ENCODE measurements around the gene ENTHD1. TPM values are rescaled to one million over a fixed set of nuclear protein-coding genes. Genes with fewer than 3 reads are reported as not detected.
A peak's percentile ranks its signal among the peaks of the same experiment; 100 is the strongest.

Gene ENTHD1, protein sequence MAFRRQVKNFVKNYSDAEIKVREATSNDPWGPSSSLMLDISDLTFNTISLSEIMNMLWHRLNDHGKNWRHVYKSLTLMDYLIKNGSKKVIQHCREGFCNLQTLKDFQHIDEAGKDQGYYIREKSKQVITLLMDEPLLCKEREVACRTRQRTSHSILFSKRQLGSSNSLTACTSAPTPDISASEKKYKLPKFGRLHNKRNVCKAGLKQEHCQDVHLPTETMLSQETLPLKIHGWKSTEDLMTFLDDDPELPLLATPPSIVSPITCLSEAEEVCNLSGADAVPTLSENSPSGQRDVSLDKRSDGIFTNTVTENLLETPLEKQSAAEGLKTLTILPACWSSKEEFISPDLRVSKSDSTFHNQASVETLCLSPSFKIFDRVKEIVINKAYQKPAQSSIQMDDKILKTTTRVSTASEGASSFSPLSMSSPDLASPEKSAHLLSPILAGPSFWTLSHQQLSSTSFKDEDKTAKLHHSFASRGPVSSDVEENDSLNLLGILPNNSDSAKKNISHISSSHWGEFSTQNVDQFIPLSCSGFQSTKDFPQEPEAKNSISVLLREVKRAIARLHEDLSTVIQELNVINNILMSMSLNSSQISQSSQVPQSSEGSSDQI
- polyA plus RNA-seq (2013, experiment 1 of 2; ENCODE audit: insufficient read length): not detected
- polyA plus RNA-seq (2013, experiment 2 of 2; ENCODE audit: insufficient read length): not detected

DNA sequence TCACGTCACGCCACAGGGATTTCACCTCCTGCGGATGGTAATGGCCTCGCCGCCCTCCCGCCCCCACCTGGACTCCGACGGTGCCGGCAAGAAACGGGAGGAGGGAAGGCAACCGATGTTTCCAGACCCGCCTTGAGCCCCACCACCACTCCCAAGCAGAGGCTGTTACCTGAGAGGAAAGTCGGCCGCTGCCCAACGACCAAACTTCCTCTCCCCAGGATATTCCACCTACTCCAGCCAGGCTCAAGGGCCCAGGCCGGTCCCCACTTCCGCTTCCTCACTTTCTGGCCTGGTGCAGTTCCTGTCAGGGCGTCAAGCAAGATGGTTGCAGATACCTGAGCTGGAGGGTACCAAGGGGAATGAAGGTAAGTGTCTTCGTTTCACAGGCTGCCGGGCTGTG, at the start of gene ENTHD1:
Gene ENTHD1 (minus strand): TSS at position 235 of the 400 bp plus-strand sequence. CDS start 6,012 bp downstream, outside the sequence.
- no peak for DNase-seq

- DNase-seq: no peak
These were observed 49.8 kb upstream of the ENTHD1 start for GRCh38 chr22:39943337-39943736.

DNA sequence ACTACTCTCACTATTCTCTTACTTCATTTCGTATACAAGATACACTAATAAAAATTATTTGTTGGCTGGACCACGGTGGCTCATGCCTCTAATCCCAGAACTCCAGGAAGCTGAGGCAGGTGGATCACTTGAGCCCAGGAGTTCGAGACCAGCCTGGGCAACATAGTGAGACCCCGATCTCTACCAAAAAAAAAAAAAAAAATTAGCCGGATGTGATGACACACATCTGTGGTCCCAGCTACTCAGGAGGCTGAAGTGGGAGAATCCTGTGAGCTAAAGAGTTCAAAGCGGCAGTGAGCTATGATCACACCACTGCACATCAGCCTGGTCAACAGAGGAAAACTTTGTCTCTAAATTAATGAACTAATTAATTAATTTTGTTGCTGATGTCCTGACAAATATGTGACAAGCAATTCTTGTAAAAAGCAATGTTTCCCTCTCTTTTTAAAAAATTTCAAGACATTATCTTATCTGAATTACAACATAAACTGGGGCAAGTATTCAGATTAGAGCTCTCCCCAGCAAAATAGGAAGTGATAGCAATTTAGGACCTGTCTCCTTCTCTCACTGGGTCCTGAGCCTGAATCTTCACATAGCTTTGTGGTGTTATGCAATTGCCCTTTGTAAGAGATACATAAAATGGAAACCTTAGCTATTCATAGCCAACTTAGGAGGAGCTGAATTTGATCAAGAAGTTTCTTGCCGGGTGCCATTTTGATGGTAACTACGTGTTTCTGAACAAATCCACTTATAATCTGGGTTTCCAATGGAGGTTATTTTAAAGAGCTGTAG, 49.1 kb upstream of the ENTHD1 start:
- no peak for DNase-seq

DNA sequence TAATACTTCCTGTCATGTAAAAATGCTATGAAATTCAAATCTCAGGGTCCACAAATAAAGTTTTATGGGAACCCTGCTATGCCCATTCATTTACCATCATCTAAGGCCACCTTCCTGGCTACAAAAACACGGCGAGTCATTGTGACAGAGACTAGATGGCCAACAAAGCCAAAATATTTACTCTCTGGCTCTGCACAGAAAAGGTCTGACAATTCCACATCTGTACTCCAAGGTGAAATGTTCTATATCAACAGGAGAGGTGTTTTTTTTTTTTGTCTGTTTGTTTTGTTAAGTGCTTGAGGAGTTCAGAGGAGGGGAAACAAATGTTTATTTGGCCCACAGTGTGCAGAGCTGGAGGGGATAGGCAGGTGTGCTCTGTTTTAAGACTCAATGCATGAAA, 48.0 kb upstream of the ENTHD1 start:
- DNase-seq: no peak

- DNase-seq: no peak
These were observed 47.3 kb upstream of the ENTHD1 start for GRCh38 chr22:39940757-39941305.

GRCh38 chr22:39939830-39940229, 46.3 kb upstream of the ENTHD1 start:
- DNase-seq: no peak

DNA sequence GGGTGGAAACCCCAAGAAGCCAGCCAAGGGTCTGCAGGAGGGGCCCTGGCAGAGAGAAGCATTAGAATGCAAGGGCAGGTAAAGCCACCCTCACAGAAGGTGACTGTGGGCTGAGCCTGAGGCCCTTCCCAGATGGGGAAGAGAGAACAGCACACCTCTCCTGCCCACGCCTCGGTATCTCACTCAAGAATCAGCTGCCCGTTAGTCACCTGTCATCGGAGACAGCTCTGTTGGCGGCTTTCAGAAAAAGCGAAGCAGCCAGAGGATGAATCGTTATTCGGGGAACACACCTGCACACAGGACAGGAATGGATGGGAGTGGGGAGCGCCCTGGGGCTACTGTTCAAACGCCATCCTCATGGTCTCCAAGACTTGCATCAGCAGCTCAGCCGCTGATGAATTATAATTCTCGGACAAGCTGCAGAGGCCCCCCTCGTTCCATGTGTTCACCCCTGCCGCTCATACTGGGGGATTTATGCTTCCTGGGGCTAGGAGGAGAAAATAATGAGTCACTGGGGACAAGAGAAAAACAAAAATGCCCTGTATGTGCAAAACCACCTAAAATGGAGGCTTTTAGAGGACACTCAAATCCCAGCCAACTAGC, 45.0 kb upstream of the ENTHD1 start:
- no peak for DNase-seq

- no peak for DNase-seq
These were observed 44.3 kb upstream of the ENTHD1 start for GRCh38 chr22:39937906-39938305.

DNA sequence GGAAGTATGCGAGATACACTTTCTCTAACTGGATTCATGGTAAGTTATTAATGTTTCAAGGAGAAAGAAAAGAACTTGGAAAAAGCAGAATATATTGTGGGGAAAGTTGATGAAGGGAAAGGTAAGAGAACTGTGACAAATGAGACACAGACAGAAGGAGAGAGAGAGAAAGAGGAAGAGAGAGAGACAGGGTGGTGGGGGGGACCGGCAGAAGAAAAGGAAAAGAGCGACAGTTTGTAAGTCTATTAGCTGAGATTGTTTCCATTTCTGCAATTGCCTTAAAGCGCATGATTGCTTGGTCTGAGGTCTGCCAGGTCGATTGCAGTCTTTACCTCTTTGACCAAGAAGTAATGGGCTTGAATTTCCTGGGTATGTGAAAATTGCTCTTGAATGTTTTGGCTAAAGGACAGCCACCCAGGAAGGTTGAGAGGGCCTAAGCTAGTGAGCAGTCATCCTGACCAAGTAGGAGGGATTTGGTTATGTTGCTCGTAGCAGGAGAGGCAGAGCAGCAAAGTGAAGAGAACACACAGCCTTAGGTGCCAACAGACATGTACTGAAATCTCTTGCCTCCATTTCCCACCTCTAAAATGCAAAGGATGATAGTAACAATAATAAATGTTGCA, 43.1 kb upstream of the ENTHD1 start:
- no peak for DNase-seq

- DNase-seq: no peak
These were observed 42.1 kb upstream of the ENTHD1 start for GRCh38 chr22:39935612-39936011.

- no peak for DNase-seq
These were observed 41.6 kb upstream of the ENTHD1 start for GRCh38 chr22:39935116-39935515.

DNA sequence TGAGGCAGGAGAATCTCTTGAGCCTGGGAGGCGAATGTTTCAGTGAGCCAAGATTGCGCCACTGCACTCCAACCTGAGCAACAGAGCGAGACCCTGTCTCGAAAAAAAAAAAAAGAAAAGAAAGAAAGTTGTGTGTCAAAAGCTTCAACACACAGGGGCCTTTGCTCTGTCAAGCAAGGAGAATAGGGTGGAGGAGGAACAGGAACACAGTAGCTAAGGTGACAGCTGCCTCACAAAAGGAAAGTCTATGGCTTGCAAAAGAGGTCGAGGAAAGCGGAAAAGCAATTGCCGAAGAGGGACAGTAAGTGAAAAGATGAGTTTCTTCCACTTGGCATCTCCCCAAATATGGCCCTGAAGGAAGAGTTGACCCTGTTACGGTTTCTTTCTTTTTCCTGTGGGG, 40.2 kb upstream of the ENTHD1 start:
- no peak for DNase-seq

GRCh38 chr22:39932918-39933649, 39.5 kb upstream of the ENTHD1 start:
- DNase-seq: peak; percentile 12

- DNase-seq: no peak
These were observed 38.6 kb upstream of the ENTHD1 start for GRCh38 chr22:39932166-39932565.

DNA sequence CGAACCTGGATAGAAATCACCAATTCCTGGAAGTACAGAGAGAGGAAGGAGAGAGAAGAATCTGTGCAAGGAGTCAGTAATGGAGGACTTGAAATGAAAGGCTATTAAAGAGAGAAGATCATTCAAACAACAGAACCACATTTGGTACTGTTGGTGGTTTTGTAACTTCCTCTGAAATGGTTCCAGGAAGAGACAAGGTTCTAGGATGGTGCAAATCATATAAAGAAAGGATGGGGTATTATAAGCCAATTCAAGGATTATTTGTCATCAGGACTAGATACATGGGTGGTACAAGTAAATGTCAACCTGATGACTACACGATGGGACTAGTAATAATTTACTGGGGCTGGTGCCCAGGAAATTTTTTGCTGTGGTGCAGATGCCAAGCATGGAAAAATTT, 37.7 kb upstream of the ENTHD1 start:
- no peak for DNase-seq

DNA sequence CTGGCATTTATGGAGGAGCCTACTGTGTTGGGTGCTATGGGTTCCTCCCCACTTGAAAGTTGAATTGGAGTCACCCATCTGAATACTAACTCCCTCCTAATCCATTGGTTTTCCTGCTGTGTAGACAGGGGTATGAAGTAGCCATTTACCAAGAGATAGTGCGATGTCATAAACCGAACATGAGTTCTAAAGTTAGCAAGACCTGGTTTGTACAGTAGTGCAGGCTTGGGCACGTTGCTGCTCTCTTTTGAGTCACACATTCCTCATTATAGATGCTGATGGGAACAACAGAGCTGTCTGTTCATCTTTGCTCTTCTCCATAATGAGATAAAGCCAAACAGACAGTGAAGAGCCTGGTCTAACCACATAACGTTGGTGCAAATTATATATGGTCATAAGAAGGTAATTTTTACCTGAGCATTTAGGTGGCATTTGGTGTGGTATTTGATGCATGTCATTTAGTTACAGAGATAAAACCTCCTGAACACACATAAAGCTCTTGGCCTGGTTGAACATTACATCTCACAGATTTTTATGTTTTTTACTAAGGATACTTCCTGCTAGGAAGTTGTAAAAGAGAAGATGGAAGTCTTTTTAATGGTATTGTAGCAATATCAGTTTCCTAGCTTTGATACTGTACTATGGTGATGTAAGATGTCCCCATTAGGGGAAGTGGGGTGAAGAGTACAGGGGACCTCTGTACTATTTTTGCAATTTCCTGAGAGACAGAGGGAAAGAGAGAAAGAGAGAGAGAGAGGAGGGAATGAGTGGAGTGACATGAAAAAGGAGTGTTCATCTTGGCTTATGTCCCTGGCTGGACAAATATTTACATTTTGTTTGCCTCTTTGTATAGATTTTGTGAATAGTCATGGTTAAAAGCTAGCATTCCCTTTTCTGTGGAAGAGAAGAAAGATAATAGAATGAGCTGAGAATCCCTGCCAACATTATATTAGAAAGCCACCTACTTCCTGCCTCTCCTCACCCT, 35.3 kb upstream of the ENTHD1 start:
- no peak for DNase-seq

DNA sequence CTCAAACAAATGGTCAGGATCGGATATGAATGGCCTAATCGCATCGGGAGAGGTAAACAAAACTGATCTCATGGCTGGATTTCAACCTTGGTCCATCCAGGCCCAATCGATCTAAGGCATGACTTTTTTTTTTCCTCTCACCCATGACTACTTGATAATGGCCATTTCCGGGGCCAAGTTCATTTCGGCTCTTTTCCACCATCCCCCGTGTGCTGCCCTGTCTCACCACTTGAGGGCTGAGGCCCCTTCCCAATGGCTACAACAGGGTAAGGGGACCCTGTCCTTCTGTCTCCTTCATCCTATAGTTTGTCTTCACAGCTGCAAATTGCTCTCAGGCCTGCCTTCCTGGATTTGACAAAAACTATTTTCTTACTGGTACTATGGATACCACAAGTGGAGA, 34.0 kb upstream of the ENTHD1 start:
- DNase-seq: no peak

DNA sequence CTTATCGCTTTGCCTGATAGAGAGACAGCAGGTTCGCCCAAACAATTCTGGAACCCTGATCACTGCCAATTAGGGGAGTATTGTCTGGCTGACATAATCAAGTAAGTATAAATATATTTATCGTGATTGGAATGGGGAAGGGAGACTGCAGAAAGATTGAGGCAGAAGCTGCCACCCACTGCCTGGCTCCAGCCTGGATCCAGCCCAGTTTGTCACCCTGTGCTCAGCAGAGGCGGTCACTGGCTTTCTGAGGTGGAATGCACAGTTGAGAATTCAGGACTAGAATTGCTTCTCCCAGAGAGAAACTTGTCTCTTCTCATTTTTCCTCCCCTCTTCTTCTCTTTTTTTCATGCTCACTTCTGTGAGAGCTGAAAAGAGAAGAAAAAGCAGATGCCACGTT, 33.2 kb upstream of the ENTHD1 start:
- no peak for DNase-seq

GRCh38 chr22:39925909-39926679, 32.5 kb upstream of the ENTHD1 start:
- no peak for DNase-seq

All from fibroblast of skin of scalp (primary cell).